NCI-H748 (cell line): ENCODE results near the gene CFHR4.
"Not testable (repeated sequence)": the region's sequence is repeated elsewhere in the genome, so short reads cannot be mapped to it uniquely, and the experiment has no call there.

Source experiments
- DNase-seq: peaks from one replicate; lab custom pipeline; 2025; ENCODE audit not compliant: unreplicated experiment; lab: John Stamatoyannopoulos, UW

The CFHR4 gene

DNA sequence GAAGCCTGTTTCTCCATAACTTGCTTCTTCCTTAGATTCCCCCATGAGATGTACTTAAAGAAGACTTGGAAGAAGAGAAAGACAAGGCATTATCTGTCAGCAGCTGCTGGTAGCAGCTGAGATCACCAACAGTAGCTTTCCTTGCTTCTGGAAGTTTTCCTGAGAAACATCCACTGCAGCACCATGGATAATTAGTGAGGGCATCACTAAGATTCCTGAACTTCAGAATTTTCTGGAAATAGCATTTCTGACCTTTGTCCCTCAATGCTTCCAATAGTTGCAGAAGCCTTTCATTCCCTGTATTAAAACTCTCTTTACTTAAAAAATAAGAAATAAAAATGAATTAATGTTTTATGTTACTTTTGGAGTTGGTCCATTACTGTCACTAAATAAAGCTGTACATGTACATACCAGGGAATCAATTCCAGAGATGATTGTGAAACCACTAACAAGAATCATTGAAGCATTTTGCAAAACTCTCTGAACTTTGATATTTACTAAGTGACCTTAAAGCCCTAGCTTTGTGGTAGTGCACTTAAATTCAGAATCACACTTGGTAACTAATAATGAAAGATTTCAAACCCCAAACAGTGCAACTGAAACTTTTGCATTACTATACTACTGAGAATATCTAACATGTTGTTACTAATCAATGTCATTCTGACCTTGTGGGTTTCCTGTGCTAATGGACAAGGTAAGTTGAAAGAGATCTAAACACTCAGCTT lies at the start of gene CFHR4:
Gene CFHR4 (plus strand): TSS at position 538 of the 725 bp plus-strand sequence. CDS start 99 bp downstream, at position 637.
- no peak for DNase-seq

- DNase-seq = not testable (repeated sequence)
These were observed 38.0 kb upstream of the CFHR4 start for GRCh38 chr1:196849613-196850492.

DNA sequence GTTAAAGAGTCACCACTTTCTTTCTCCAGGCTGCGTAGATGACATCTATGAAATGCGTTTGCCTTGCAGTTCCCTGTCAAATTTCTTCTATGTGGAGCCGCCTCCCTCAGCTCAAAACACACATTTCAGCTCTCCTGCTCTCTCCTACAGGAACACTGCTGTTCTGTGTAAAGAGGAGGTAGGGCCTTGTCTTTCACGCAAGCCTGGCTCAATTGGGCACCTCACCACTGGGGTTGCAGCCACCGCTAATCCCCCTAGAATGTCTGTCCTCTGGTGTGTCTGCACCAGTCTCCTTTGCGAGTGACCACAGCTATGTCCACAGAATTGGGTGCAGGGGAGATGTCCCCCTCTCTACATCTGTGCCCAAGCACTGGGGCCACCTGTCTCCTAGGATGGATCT lies 31.8 kb upstream of the CFHR4 start:
- DNase-seq = no peak

DNA sequence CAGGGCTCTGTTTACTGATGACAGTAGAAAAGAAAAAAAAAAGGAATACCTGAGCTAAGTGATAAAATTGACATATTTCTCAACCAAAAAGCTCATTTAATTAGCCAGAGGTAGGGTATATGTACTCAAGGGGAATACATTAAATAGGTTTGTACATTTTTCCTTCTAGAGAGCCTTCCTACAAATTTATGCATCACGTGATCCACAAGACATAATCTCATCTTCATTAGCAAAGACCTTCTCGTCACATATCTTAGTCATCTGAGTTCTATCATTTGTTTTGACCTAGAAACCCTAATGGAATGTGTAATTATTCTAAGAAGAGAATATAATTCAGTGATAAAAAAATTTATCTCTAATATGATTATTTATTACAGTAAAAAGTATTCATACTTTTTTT lies 30.7 kb upstream of the CFHR4 start:
- DNase-seq = no peak

DNA sequence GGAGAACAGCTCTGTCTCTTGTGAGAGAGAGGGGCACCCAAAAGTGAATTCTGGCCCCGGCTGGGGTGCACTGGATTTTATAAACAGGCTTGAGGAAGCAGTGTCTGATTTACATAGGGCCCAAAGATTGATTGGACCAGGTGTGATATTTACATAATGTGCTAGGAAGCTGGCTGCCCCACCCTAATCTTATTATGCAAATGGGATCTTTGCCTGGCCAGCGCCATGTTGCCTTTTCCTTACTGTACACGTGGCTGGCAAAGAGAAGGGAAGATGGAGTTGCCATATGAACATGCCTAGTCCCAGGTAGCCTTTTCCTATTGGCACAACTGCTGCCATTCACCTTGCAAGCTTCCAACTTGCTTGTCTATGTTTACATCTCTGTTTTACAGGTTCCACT lies 29.0 kb upstream of the CFHR4 start:
- no peak for DNase-seq

DNA sequence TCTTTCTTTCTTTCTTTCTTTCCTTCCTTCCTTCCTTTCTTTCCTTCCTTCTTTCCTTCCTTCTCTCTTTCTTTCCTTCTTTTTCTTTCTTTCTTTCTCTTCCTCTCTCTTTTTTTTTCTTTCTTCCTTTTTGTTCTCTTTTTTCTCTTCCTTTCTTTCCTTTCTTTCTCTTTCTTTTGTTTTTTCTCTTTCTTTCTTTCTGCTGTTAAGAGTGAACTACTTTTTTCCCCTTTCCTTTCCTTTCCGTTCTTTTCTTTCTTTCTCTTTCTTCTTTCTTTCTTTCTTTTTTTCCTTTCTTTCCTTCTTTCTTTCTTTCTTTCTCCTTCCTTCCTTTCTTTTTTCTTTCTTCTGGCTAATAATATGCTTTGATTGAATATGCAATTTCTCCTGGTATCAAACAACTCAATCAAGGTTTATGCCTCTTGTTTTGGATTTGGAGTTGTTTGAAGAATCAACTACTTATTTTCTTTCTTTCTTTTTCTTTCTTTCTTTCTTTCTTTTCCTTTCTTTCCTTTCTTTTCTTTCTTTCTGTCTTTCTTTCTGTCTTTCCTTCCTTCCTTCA lies 27.4 kb upstream of the CFHR4 start:
- DNase-seq = no peak

- DNase-seq = no peak
These were observed 26.4 kb upstream of the CFHR4 start for GRCh38 chr1:196861429-196861828.

- no peak for DNase-seq
These were observed 20.9 kb upstream of the CFHR4 start for GRCh38 chr1:196866974-196867373.

- DNase-seq = no peak
These were observed 14.5 kb upstream of the CFHR4 start for GRCh38 chr1:196873385-196873784.

- DNase-seq = no peak
These were observed 11.9 kb upstream of the CFHR4 start for GRCh38 chr1:196875935-196876334.

DNA sequence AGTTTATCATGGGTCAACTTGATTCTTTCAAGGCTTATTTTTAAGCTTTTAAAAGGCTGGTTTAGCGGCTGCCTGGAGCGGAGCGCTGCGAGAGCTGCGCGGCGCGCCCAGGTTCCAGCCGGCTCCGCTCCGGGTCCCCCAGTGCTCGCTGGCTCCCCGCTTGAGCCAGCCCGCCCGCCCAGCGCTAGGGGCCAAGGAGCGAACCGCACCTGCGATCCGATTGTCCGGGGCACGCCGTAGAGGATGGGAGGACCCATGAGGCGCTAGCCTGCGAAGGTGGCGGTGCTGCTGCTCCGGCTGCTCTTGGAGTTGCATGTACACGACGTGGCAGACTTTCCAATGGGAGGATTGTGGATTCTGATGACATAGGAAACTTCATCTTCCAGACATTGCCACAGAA lies 9.9 kb upstream of the CFHR4 start:
- no peak for DNase-seq

DNA sequence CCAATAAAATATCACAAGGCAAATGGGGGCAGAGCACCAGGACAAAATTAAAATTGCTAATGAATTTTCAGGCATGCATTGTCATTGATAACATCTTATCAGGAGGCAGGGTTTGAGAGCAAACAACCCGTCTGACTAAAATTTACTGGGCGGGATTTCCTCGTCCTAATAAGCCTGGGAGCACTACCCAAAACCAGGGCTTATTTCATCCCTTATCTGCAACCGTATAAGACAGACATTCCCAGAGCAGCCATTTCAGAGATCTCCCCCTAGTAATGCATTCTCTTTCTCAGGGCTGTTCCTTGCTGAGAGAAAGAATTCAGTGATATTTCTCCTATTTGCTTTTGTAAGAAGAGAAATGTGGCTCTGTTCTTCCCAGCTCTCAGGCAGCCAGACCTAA lies 1.3 kb upstream of the CFHR4 start:
- DNase-seq = not testable (repeated sequence)

DNA sequence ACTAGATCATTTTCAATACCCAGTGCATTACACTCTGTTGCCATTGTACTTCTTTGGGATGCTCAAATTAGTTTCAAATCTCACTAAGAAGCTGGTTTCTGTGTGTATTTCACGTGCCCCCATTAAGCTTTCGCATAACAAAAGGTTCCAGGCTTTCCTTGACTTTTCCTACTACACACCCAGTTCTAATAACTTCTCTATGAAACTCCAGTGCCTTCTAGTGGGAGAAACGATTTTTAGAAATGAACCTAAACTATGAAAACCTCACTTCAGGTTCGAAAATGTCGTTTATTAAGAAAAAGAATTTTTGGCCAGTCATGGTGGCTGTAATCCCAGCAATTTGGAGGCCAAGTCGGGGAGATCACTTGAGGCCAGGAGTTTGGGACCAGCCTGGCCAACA lies 2.8 kb downstream of the CFHR4 start:
- peak; percentile 21 for DNase-seq

DNA sequence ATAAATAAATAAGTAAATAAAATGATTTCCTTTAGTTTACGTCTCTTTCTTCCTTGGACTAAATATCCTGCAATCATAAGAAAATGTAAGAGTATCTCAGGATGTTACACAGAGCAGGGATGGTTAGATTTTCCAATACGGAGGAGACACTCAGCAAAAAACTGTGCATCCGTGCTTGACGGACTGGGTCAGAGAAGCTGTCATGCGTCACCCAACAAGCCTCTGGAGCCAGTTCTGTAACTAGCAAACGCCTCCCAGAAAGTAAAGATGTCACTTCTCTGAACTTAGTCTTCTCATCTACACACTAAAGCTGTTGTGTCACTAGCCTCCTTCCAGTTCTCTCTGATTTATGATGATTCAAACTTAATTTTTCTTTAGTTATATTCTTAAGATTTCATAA lies 3.4 kb downstream of the CFHR4 start:
- no peak for DNase-seq

- DNase-seq = peak; percentile 88
These were observed 8.5 kb downstream of the CFHR4 start for GRCh38 chr1:196896355-196896754.

DNA sequence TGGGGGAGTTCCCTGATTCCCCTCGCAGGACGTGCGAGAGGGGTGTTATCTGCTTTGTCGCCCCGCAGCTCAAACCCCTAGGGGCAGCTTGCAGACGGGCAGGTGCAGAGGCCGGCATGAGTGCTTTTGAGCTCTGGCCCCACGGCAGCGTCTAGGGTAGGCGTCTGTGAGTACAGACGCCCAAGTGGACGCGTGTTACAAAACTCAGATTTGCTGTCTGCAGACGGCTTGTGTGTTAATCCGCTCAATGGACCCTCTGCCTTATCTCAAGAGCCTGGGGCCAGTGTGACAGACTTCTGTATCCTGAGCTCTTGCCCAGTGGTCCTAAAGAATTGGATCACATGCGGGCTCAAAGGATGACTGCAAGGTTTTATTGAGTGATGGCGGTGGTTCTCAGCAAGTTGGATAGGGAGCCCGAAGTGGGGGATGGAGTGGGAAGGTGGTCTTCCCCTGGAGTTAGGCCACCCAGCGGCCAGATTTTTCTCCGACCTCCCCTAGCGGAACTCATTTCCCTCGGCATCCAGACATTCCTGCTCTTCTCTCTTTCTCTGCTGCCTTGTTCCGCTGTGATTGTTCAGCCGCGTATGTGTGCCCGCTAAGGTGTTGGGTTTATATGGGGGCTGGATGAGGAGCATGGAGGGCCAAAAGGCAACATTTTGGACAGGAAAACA lies 9.4 kb downstream of the CFHR4 start:
- DNase-seq = peak; percentile 83

DNA sequence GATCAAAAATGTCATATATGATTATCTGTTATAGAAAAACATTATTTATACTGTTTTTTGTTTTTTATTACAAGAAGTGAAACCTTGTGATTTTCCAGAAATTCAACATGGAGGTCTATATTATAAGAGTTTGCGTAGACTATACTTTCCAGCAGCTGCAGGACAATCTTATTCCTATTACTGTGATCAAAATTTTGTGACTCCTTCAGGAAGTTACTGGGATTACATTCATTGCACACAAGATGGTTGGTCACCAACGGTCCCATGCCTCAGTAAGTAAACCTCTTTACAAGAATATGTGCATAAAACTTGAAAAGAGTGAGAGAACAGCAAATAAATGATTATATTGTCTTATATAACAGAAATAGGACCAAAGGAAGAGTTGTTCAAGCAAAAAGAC lies 14.5 kb downstream of the CFHR4 start:
- no peak for DNase-seq

DNA sequence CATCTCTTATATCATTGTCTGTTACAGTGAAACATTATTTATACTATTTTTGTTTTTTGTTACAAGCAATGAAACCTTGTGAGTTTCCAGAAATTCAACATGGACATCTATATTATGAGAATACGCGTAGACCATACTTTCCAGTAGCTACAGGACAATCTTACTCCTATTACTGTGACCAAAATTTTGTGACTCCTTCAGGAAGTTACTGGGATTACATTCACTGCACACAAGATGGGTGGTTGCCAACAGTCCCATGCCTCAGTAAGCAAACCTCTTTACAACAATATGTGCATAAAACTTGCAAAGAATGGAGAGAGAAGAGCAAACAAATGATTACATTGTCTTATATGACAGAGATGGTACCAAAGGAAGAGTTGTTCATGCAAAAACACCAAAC lies 22.4 kb downstream of the CFHR4 start:
- peak; percentile 15 for DNase-seq

DNA sequence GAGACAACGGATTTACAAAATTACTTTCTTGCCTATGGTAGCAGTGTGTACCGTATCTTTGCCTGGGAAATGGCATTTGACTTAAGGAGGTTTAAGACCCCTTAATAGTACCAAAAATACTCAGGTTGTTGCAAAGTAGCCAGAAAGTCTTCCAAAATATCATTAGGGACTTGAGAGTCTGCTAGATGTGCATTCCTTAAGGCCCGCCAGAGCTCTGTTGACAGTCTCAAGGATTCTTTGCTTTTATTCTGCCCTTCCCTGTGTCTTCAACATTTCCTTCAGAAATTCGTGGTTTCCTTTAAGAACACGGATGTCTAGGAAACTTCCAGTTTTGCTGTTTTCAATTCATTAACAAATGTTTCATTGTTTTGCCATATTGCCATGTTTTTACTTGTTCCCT lies 24.4 kb downstream of the CFHR4 start:
- DNase-seq = not testable (repeated sequence)

GRCh38 chr1:196926839-196927238 lies 39.0 kb downstream of the CFHR4 start:
- not testable (repeated sequence) for DNase-seq

DNA sequence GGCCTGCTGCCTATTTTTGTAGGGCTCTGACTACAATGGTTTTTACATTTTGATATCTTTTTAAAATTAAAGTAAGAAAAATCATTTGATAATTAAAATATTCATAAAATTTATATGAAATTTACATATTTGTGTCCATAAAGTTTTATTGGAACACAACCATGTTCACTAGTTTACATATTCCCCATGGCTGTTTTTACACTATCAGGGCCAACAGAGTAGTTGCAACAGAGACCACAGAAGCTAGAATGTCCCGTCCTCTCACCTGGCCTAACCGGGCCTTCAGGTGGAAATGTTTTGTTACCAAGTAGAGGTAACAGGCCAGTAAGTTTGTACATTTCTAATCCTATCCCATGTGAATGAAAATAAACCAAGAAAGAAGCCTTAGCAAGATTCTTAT lies 45.0 kb downstream of the CFHR4 start:
- not testable (repeated sequence) for DNase-seq
